OCI-LY7 (cell line): Measurements from ENCODE around the gene POR. TPM values are rescaled to one million over a fixed set of nuclear protein-coding genes. Genes with fewer than 3 reads are reported as not detected.
"Not testable (repeated sequence)": the region's sequence is repeated elsewhere in the genome, so short reads cannot be mapped to it uniquely, and the experiment has no call there.

ENCODE experiments used
- BruUV-seq: library from RNA; stranded (reverse); fragments of 400-500 nt; replicated peaks from 2 replicates; lab custom pipeline; 2021; lab: Mats Ljungman, UMichigan
- CTCF ChIA-PET: fragments of 300-600 bp; sonication (Branson Sonifier 250); formaldehyde crosslinking; loops from one replicate; lab custom pipeline; 2022; ENCODE audit warnings: antibody characterized with exemption; ENCODE audit not compliant: unreplicated experiment; lab: Charles Lee
- POLR2A ChIA-PET: fragments of 300-600 bp; sonication (Branson Sonifier 250); formaldehyde crosslinking; loops from one replicate; lab custom pipeline; 2022; ENCODE audit warnings: antibody characterized with exemption; lab: Charles Lee
- DNase-seq: peaks from one replicate; pipeline ENCODE4 v3.0.0-alpha.2; 2015; ENCODE audit warnings: low spot score
- H2AFZ ChIP-seq: fragments of 200-600 bp; sonication (generic), shearing (Covaris generic); 2 replicates; pipeline ENCODE4 v1.6.1; 2014; ENCODE audit warnings: mild to moderate bottlenecking, antibody characterized with exemption, low read length, moderate library complexity
- H3K27ac ChIP-seq: fragments of 200-600 bp; sonication (generic); 2 replicates; pipeline ENCODE4 v1.5.1; 2014; ENCODE audit warnings: mixed run types, low read depth, mild to moderate bottlenecking, moderate library complexity, low read length, inconsistent platforms; ENCODE audit not compliant: poor library complexity, severe bottlenecking
- H3K36me3 ChIP-seq: fragments of 200-600 bp; sonication (generic); 2 replicates; pipeline ENCODE4 v1.6.1; 2014; ENCODE audit warnings: mild to moderate bottlenecking, antibody characterized with exemption, low read length, moderate library complexity, mixed read lengths; ENCODE audit not compliant: insufficient read depth
- H3K4me1 ChIP-seq: fragments of 200-600 bp; sonication (generic); 2 replicates; pipeline ENCODE4 v1.5.1; 2014; ENCODE audit warnings: mild to moderate bottlenecking, low read length; ENCODE audit not compliant: insufficient read depth, poor library complexity, severe bottlenecking
- H3K4me2 ChIP-seq: fragments of 200-600 bp; sonication (generic); 2 replicates; pipeline ENCODE4 v1.6.1; 2014; ENCODE audit warnings: mild to moderate bottlenecking, low read length
- H3K4me3 ChIP-seq: fragments of 200-600 bp; sonication (generic); 2 replicates; pipeline ENCODE4 v1.5.1; 2014; ENCODE audit warnings: mild to moderate bottlenecking, low read depth, low read length; ENCODE audit not compliant: poor library complexity, severe bottlenecking
- H3K79me2 ChIP-seq: fragments of 200-600 bp; sonication (generic); 2 replicates; pipeline ENCODE4 v1.6.1; 2016; ENCODE audit warnings: low read depth, mild to moderate bottlenecking, low read length, moderate library complexity, mixed read lengths; ENCODE audit not compliant: insufficient read depth
- H3K9me2 ChIP-seq: fragments of 200-600 bp; sonication (generic); 2 replicates; pipeline ENCODE4 v1.6.1; 2016; ENCODE audit warnings: mild to moderate bottlenecking, low read length, mixed read lengths; ENCODE audit not compliant: insufficient read depth
- H3K9me3 ChIP-seq: fragments of 200-600 bp; sonication (generic); 2 replicates; pipeline ENCODE4 v1.6.1; 2014; ENCODE audit warnings: mild to moderate bottlenecking, mixed run types, low read length, mixed read lengths
- H4K20me1 ChIP-seq: fragments of 200-600 bp; sonication (generic); 2 replicates; pipeline ENCODE4 v1.6.1; 2014; ENCODE audit warnings: mild to moderate bottlenecking, antibody characterized with exemption, low read length, moderate library complexity, mixed read lengths; ENCODE audit not compliant: insufficient read depth
- CTCF ChIP-seq: fragments of 200-600 bp; sonication (generic); conservative IDR thresholded peaks from 2 replicates; pipeline ENCODE4 v1.5.1; 2014; ENCODE audit warnings: mild to moderate bottlenecking, antibody characterized with exemption, low read length, moderate library complexity, mixed read lengths
- EZH2phosphoT487 ChIP-seq: fragments of 200-600 bp; sonication (generic); IDR thresholded peaks from 2 replicates; pipeline ENCODE4 v1.6.1; 2018; ENCODE audit warnings: low read depth, borderline replicate concordance, mild to moderate bottlenecking, mixed run types, antibody characterized with exemption, low read length, moderate library complexity, mixed read lengths
- intact Hi-C: fragments of 100-400 bp; cut with micrococcal nuclease; formaldehyde crosslinking; loops from one replicate; pipeline ENCODE4 v1.10.0; 2022; ENCODE audit not compliant: unreplicated experiment
- microRNA-seq: library from miRNA; unstranded; fragments of <30 nt; microRNA quantifications from one replicate; pipeline ENCODE4 v1.2.0, GENCODE V29; 2022; ENCODE audit warnings: borderline replicate concordance
- small RNA-seq: library from RNA; depleted of rRNA; stranded (forward); fragments of <200 nt; gene quantifications from one replicate; pipeline ENCODE3, GENCODE V24; 2014
- total RNA-seq, 2 experiments: library from RNA; depleted of rRNA in 1 of 2; stranded (reverse); fragments of >200 nt in 1 of 2; shearing (Covaris generic) in 1 of 2; gene quantifications; 2 replicates each; pipeline ENCODE4 v1.2.3, GENCODE V29; 2014 to 2022

Gene POR
- total RNA-seq, 2 experiments from 2014 or later = 41.5 to 45.2 TPM

- no peaks in the 10 kb centered on the region for H4K20me1 ChIP-seq
- no peak overlapping the region for H3K4me2 ChIP-seq
- no peaks in the 10 kb centered on the region for H3K4me1 ChIP-seq
- TF ChIP-seq EZH2phosphoT487 = no peak
- no peak for TF ChIP-seq CTCF
- H3K4me3 ChIP-seq = no peak overlapping the region
- no peaks in the 10 kb centered on the region for H3K79me2 ChIP-seq
- H2AFZ ChIP-seq = no peak overlapping the region
- H3K9me3 ChIP-seq = no peaks in the 10 kb centered on the region
- intact Hi-C loops = no loop called here
- POLR2A ChIA-PET = interaction anchor here (1.1 kb wide), 1 partner anchor 12 kb away, joined by 3 read pairs; no protein-coding TSS in a partner anchor
- BruUV-seq = no TSS peak
- no peak for DNase-seq
- H3K27ac ChIP-seq = no peak overlapping the region
- CTCF ChIA-PET = no interaction called here
- H3K9me2 ChIP-seq = no peaks in the 10 kb centered on the region
- H3K36me3 ChIP-seq = 0 out of 2 replicates have a peak, but pooled peaks cover 6% of the 10 kb centered on the region
Measured at GRCh38 chr7:76023002-76023401, 108.0 kb downstream of the POR start.

- H2AFZ ChIP-seq, H3K4me2 ChIP-seq, H3K9me3 ChIP-seq, H3K36me3 ChIP-seq, H3K79me2 ChIP-seq, H3K27ac ChIP-seq, POLR2A ChIA-PET, intact Hi-C loops, H3K9me2 ChIP-seq, H3K4me3 ChIP-seq, CTCF ChIA-PET, H4K20me1 ChIP-seq, BruUV-seq, H3K4me1 ChIP-seq, DNase-seq: not testable (repeated sequence)
Measured at GRCh38 chr7:76029682-76030081, 114.7 kb downstream of the POR start.

- no peaks in the 10 kb centered on the region for H3K9me2 ChIP-seq
- ChIA-PET POLR2A (interaction anchor here (0.7 kb wide), 1 partner anchor 1934 kb away, joined by 5 read pairs; no protein-coding TSS in a partner anchor), CTCF (no interaction called here)
- no peaks in the 10 kb centered on the region for H3K4me1 ChIP-seq
- H3K4me3 ChIP-seq = no peak overlapping the region
- H3K9me3 ChIP-seq = no peaks in the 10 kb centered on the region
- H3K27ac ChIP-seq = no peak overlapping the region
- no peaks in the 10 kb centered on the region for H3K79me2 ChIP-seq
- TF ChIP-seq CTCF (no peak), EZH2phosphoT487 (no peak)
- no peak for DNase-seq
- no peaks in the 10 kb centered on the region for H4K20me1 ChIP-seq
- H3K4me2 ChIP-seq = no peak overlapping the region
- no peaks in the 10 kb centered on the region for H3K36me3 ChIP-seq
- no TSS peak for BruUV-seq
- H2AFZ ChIP-seq = no peak overlapping the region
- intact Hi-C loops = no loop called here
Measured at GRCh38 chr7:76031964-76032363, 117.0 kb downstream of the POR start.

Small RNA genes lying within 50 kb of the gene (microRNA-seq; reads per million reads assigned to microRNA genes)
- 6.8 reads per million for gene MIR4651

Small RNA genes lying within 50 kb of the gene (small RNA-seq; reads per million reads assigned to genes)
- 0.21 reads per million for gene SNORA14A

Other genes with a start within 250 kb of the POR start
- gene HIP1, start 176.2 kb upstream of the POR start, total RNA-seq (2014; rRNA removed; shearing (Covaris generic)) = 15.0 and 15.8 TPM in 2 replicates
- 27.8 and 30.5 TPM in 2 replicates for gene HIP1, start 176.2 kb upstream of the POR start, total RNA-seq (2022)
- gene CCL26, start 142.9 kb upstream of the POR start, total RNA-seq (2014; rRNA removed; shearing (Covaris generic)) = not detected in 2 replicates
- not detected in 2 replicates for gene CCL26, start 142.9 kb upstream of the POR start, total RNA-seq (2022)
- not detected in 2 replicates for gene CCL24, start 101.3 kb upstream of the POR start, total RNA-seq (2014; rRNA removed; shearing (Covaris generic))
- not detected in 2 replicates for gene CCL24, start 101.3 kb upstream of the POR start, total RNA-seq (2022)
- 10.9 and 20.3 TPM in 2 replicates for gene RHBDD2, start 36.1 kb upstream of the POR start, total RNA-seq (2014; rRNA removed; shearing (Covaris generic))
- 18.6 and 23.8 TPM in 2 replicates for gene RHBDD2, start 36.1 kb upstream of the POR start, total RNA-seq (2022)
- 12.4 and 18.1 TPM in 2 replicates for gene TMEM120A, start 79.4 kb downstream of the POR start, total RNA-seq (2014; rRNA removed; shearing (Covaris generic))
- gene TMEM120A, start 79.4 kb downstream of the POR start, total RNA-seq (2022) = 22.1 and 23.0 TPM in 2 replicates
- gene STYXL1, start 132.8 kb downstream of the POR start, total RNA-seq (2014; rRNA removed; shearing (Covaris generic)) = 19.4 and 27.6 TPM in 2 replicates
- gene STYXL1, start 132.8 kb downstream of the POR start, total RNA-seq (2022) = 37.4 and 40.9 TPM in 2 replicates
- gene MDH2, start 133.0 kb downstream of the POR start, total RNA-seq (2014; rRNA removed; shearing (Covaris generic)) = 110 and 155 TPM in 2 replicates
- 253 and 263 TPM in 2 replicates for gene MDH2, start 133.0 kb downstream of the POR start, total RNA-seq (2022)